ENCODE data around the gene UCP1. TPM values are rescaled to one million over a fixed set of nuclear protein-coding genes. Genes with fewer than 3 reads are reported as not detected.

UCP1 gene
- total RNA-seq, 1 donor from 2014 or later, result under 0.01 TPM

DNA sequence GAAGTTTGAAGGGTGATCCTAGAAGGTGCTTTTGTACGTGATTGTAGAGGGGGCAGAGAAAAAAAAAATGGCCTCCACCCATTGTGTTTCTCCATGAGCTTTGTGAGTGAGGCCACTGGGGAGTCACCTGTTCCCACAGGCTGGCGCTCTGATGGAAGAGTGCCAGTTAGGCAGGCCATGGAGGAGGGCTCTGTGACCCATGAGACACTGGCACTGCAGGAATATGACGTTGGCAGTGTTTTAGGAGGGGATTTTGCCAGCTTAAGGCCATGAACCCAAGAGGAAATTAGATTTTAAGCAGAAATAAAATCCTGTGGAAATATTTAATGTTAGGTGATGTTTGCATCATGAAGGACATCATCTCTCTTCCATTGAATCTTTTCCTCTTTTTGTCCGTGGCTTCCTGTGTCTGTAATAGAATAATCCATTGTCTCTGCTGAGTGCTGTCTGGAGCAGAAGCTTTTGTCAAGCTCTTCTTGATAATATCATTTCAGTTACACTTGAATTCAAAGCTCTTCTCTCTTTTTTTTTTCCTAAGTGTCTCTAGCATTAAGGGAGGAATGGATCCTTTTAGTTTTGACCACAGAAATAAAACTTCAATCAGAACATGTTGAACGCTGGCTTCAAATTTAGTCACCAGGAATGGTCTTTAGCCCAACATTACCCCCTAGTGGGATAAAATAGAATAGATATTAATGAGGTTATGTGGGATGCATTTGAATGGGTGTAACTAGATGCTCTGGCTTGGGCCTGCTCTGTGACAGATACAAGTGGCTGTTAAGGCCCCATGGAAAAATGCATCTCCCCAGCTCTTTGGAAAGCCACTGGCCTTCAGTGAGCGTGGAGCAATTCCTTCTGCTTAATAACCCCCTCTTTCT lies 41.0 kb upstream of the UCP1 start:
- Histone ChIP-seq H3K36me3 (ENCODE audit: control insufficient read depth, insufficient read depth, low read length) (no peaks in the 10 kb centered on the region), H3K4me3 (ENCODE audit: low read depth, low read length) (no peak overlapping the region), H3K27me3 (ENCODE audit: control insufficient read depth, insufficient read depth, low read length) (no peaks in the 10 kb centered on the region)
- TF ChIP-seq, protein P1, sequence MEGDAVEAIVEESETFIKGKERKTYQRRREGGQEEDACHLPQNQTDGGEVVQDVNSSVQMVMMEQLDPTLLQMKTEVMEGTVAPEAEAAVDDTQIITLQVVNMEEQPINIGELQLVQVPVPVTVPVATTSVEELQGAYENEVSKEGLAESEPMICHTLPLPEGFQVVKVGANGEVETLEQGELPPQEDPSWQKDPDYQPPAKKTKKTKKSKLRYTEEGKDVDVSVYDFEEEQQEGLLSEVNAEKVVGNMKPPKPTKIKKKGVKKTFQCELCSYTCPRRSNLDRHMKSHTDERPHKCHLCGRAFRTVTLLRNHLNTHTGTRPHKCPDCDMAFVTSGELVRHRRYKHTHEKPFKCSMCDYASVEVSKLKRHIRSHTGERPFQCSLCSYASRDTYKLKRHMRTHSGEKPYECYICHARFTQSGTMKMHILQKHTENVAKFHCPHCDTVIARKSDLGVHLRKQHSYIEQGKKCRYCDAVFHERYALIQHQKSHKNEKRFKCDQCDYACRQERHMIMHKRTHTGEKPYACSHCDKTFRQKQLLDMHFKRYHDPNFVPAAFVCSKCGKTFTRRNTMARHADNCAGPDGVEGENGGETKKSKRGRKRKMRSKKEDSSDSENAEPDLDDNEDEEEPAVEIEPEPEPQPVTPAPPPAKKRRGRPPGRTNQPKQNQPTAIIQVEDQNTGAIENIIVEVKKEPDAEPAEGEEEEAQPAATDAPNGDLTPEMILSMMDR (IDR thresholded peaks at IDR 0.05; ENCODE audit: insufficient read depth, low read length, severe bottlenecking), result peak; percentile 46
- peak; percentile 51 for DNase-seq (ENCODE audit: low read depth)
- FAIRE-seq, result no peak

DNA sequence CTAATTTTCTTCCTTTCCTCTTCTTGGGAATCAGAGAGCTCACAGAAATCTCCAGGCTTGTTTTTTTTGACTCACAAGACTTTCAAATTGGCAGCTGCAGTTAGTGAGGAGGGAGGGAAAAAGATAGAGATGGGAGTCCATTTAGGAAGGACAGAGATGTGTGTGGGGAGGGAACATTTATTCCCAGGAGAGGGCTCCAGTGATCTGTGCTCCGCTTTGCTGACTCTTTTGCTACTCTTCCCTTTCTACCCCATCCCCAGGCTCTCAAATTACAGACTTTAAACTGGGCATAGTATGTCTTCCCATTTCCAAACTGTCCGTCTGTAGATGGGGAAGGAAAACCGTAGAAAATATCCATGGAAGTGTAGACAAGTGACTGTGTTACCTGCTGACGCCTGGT lies 39.1 kb upstream of the UCP1 start:
- no peak overlapping the region for H3K4me3 ChIP-seq (ENCODE audit: low read depth, low read length)
- FAIRE-seq (no peak), DNase-seq (ENCODE audit: low read depth) (no peak)
- no peaks in the 10 kb centered on the region for H3K27me3 ChIP-seq (ENCODE audit: control insufficient read depth, insufficient read depth, low read length)
- H3K36me3 ChIP-seq (ENCODE audit: control insufficient read depth, insufficient read depth, low read length), result no peaks in the 10 kb centered on the region
- TF ChIP-seq, protein P1 (IDR thresholded peaks at IDR 0.05; ENCODE audit: insufficient read depth, low read length, severe bottlenecking), result no peak

DNA sequence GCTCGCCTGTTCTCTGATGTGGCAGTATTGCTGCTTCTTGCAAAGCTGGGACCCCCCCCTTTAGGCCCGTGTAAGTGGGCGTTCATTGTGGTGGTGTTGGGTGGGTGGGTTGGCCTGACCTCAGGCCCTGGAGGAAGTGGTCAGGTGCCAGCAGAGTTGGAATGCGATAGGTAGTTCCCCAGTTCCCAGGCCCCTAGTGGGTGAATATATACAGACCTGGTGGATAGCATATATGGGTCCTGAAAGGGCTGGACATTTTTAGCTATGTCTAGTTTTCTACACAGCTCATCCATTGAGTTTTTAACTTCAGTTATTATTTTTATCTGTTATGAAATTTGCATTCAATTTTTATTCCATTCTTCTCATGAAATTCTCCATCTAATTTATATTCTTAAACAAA lies 35.8 kb upstream of the UCP1 start:
- Histone ChIP-seq H3K4me3 (ENCODE audit: low read depth, low read length) (no peak overlapping the region), H3K36me3 (ENCODE audit: control insufficient read depth, insufficient read depth, low read length) (no peaks in the 10 kb centered on the region), H3K27me3 (ENCODE audit: control insufficient read depth, insufficient read depth, low read length) (peaks cover 4% of the 10 kb centered on the region)
- TF ChIP-seq, protein P1 (IDR thresholded peaks at IDR 0.05; ENCODE audit: insufficient read depth, low read length, severe bottlenecking), result no peak
- DNase-seq (ENCODE audit: low read depth) (no peak), FAIRE-seq (no peak)

DNA sequence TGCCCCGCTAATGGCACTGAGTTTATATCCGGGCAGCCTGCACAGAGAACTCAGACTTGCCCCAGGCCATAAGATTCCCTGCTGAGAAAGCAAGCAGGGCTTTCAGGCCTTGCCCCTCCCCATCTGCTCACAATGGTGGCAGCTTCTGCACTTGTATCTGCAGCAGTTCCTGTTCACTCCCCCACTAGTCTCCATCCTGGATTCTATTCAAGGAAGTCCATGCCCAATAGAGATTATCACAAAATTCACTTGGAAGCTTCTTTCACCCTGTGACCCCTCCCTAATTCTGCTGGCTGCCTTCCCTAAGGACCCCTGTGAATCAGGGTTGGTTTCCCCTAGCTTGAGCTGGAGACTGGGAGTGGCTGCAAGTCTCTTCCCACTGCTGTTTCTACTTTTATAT lies 34.5 kb upstream of the UCP1 start:
- DNase-seq (ENCODE audit: low read depth), result no peak
- no peak for FAIRE-seq
- Histone ChIP-seq H3K4me3 (ENCODE audit: low read depth, low read length) (no peak overlapping the region), H3K36me3 (ENCODE audit: control insufficient read depth, insufficient read depth, low read length) (no peaks in the 10 kb centered on the region), H3K27me3 (ENCODE audit: control insufficient read depth, insufficient read depth, low read length) (peaks cover 4% of the 10 kb centered on the region)
- TF ChIP-seq, protein P1 (IDR thresholded peaks at IDR 0.05; ENCODE audit: insufficient read depth, low read length, severe bottlenecking), result no peak

DNA sequence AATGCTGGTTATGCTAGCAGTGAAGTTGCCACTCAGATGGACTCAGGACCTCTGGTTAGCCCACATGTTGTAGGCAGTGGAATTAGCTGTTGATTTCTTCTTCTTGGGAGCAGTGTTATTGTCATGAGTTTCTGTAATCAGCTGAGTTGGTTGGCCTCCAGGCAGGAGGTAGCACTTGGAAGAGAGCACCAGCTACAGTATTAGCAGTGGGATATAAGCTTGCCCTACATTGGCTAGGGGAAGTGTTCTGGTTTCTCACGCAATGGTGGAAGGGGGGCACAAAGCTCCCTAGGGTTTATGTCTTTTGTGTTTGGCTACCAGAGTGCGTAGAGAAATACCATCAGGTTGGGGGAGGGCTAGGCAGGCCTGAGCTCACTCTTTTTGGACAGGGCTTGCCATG lies 34.0 kb upstream of the UCP1 start:
- FAIRE-seq (peak; percentile 83), DNase-seq (ENCODE audit: low read depth) (no peak)
- Histone ChIP-seq H3K36me3 (ENCODE audit: control insufficient read depth, insufficient read depth, low read length) (no peaks in the 10 kb centered on the region), H3K4me3 (ENCODE audit: low read depth, low read length) (no peak overlapping the region), H3K27me3 (ENCODE audit: control insufficient read depth, insufficient read depth, low read length) (peaks cover 4% of the 10 kb centered on the region)
- TF ChIP-seq, protein P1 (IDR thresholded peaks at IDR 0.05; ENCODE audit: insufficient read depth, low read length, severe bottlenecking), result no peak

Measured in bronchial epithelial cell (primary cell).